PC-9 (cell line): ENCODE results near the gene MACROH2A1. TPM values are rescaled to one million over a fixed set of nuclear protein-coding genes. Genes with fewer than 3 reads are reported as not detected.

Experiments used
- BruUV-seq: library from RNA; stranded (reverse); fragments of 400-500 nt; replicated peaks from 2 replicates; lab custom pipeline; 2021; lab: Mats Ljungman, UMichigan
- CTCF ChIA-PET: fragments of 300-600 bp; sonication (Branson Sonifier 250); formaldehyde crosslinking; loops from one replicate; lab custom pipeline; 2022; ENCODE audit warnings: antibody characterized with exemption; lab: Charles Lee
- POLR2A ChIA-PET: fragments of 300-600 bp; sonication (Branson Sonifier 250); formaldehyde crosslinking; loops from one replicate; lab custom pipeline; 2022; ENCODE audit warnings: antibody characterized with exemption; ENCODE audit not compliant: unreplicated experiment; lab: Charles Lee
- DNase-seq, 2 experiments: peaks; one replicate each; pipeline versions ENCODE4 v3.0.0 to v3.0.0-alpha.2; 2015 to 2022; ENCODE audit warnings: mixed read lengths in 1 of 2
- H2AFZ ChIP-seq: fragments of 200-600 bp; sonication (generic); 2 replicates; pipeline ENCODE4 v1.8.1; 2017; ENCODE audit warnings: antibody characterized with exemption
- H3F3A ChIP-seq: fragments of 200-600 bp; sonication (generic); 2 replicates; pipeline ENCODE4 v1.8.1; 2017; ENCODE audit warnings: antibody characterized with exemption, mild to moderate bottlenecking, low read depth; ENCODE audit not compliant: insufficient read depth
- H3K27ac ChIP-seq: fragments of 200-600 bp; sonication (generic); 2 replicates; pipeline ENCODE4 v1.6.1; 2016; ENCODE audit warnings: mixed run types
- H3K27me3 ChIP-seq: fragments of 200-600 bp; sonication (generic); 2 replicates; pipeline ENCODE4 v1.6.1; 2016; ENCODE audit warnings: low read depth, mixed run types; ENCODE audit not compliant: insufficient read depth
- H3K36me3 ChIP-seq: fragments of 200-600 bp; sonication (generic); 2 replicates; pipeline ENCODE4 v1.6.1; 2016; ENCODE audit warnings: low read depth, mixed run types
- H3K4me1 ChIP-seq: fragments of 200-600 bp; sonication (generic); replicated peaks from 2 replicates; pipeline ENCODE4 v1.6.1; 2016; ENCODE audit warnings: mixed run types; ENCODE audit not compliant: insufficient read depth
- H3K4me2 ChIP-seq: fragments of 200-600 bp; sonication (generic); 2 replicates; pipeline ENCODE4 v1.6.1; 2017; ENCODE audit warnings: mixed run types
- H3K4me3 ChIP-seq: fragments of 200-600 bp; sonication (generic); 2 replicates; pipeline ENCODE4 v1.6.1; 2016; ENCODE audit warnings: mixed run types
- H3K79me2 ChIP-seq: fragments of 200-600 bp; sonication (generic); 2 replicates; pipeline ENCODE4 v1.6.1; 2017; ENCODE audit warnings: low read depth, mixed run types
- H3K9me2 ChIP-seq: fragments of 200-600 bp; sonication (generic); 2 replicates; pipeline ENCODE4 v1.8.1; 2017; ENCODE audit warnings: mild to moderate bottlenecking; ENCODE audit not compliant: insufficient read depth
- H3K9me3 ChIP-seq: fragments of 200-600 bp; sonication (generic); 2 replicates; pipeline ENCODE4 v1.8.1; 2016; ENCODE audit warnings: low read depth; ENCODE audit not compliant: insufficient read depth
- H4K20me1 ChIP-seq: fragments of 200-600 bp; sonication (generic); 2 replicates; pipeline ENCODE4 v1.8.1; 2017; ENCODE audit not compliant: insufficient read depth
- EZH2 ChIP-seq: fragments of 200-600 bp; sonication (generic); IDR thresholded peaks from 2 replicates; pipeline ENCODE4 v1.8.0; 2017; ENCODE audit warnings: antibody characterized with exemption, low read depth
- intact Hi-C: fragments of 100-400 bp; cut with micrococcal nuclease; formaldehyde crosslinking; loops from one replicate; pipeline ENCODE4 v1.10.0; 2022; ENCODE audit not compliant: unreplicated experiment
- total RNA-seq: library from RNA; stranded (reverse); gene quantifications from 2 replicates; pipeline ENCODE4 v1.2.3, GENCODE V29; 2021
- TF ChIP-seq, protein P1 (sequence below): fragments of 200-600 bp; sonication (generic); conservative IDR thresholded peaks from 2 replicates; pipeline ENCODE4 v1.6.1; 2017; ENCODE audit warnings: mixed run types, antibody characterized with exemption, mild to moderate bottlenecking, moderate library complexity

Gene MACROH2A1
- total RNA-seq, 1 experiment from 2014 or later = 223 TPM

DNA sequence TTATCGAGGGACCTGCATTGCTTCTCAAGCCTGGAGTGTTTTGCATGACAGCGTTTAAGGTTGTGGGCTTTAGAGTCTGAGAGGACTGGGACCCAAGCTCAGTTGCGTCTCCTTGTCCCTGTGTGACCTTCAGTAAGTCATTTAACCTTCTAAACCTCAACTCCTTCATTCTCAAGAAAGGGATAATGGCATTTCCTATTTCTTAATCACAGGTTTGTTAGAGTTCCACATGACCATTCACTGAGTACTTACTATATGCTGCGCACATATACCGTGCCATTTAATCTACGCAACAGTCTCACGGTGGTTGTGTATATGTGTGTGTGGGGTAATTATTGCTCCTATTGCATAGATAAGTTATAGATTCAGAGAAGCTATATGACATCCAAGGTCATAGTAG is 76.3 kb downstream of the MACROH2A1 start:
- Histone ChIP-seq H3K36me3 (no peaks in the 10 kb centered on the region), H3K27ac (no peak overlapping the region), H3K4me1 (peaks cover 10% of the 10 kb centered on the region), H3K9me3 (no peaks in the 10 kb centered on the region), H3F3A (peaks cover 5% of the 10 kb centered on the region), H3K9me2 (no peaks in the 10 kb centered on the region), H3K79me2 (no peaks in the 10 kb centered on the region), H4K20me1 (no peaks in the 10 kb centered on the region; the same call in 1 of the 2 replicates), H3K4me3 (no peak overlapping the region), H2AFZ (no peak overlapping the region), H3K4me2 (no peak overlapping the region), H3K27me3 (no peaks in the 10 kb centered on the region)
- BruUV-seq = no TSS peak
- intact Hi-C loops = no loop called here
- DNase-seq = no peak
- POLR2A ChIA-PET = no interaction called here
- CTCF ChIA-PET = no interaction called here
- no peak for TF ChIP-seq EZH2
- TF ChIP-seq, protein P1, sequence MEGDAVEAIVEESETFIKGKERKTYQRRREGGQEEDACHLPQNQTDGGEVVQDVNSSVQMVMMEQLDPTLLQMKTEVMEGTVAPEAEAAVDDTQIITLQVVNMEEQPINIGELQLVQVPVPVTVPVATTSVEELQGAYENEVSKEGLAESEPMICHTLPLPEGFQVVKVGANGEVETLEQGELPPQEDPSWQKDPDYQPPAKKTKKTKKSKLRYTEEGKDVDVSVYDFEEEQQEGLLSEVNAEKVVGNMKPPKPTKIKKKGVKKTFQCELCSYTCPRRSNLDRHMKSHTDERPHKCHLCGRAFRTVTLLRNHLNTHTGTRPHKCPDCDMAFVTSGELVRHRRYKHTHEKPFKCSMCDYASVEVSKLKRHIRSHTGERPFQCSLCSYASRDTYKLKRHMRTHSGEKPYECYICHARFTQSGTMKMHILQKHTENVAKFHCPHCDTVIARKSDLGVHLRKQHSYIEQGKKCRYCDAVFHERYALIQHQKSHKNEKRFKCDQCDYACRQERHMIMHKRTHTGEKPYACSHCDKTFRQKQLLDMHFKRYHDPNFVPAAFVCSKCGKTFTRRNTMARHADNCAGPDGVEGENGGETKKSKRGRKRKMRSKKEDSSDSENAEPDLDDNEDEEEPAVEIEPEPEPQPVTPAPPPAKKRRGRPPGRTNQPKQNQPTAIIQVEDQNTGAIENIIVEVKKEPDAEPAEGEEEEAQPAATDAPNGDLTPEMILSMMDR = no peak

DNA sequence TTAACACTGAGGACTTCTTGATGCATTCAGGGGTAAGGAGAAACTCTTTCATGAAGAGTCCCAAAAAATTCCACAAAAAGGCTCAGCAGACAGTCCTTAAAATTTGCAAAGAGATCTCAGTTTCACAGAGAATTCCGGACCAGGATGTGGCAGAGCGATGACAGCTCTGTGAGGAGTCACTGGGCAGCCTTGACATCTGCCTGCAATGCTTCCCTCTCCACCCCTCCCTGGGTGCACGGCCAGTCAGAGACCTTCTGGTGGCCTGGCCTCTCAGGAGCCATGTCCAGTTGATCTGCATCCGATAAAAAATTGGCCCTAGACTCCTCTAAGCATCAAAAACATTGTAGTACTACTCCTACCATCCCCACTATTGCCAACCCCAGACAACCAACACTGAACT is 76.8 kb downstream of the MACROH2A1 start:
- Histone ChIP-seq H3K27me3 (no peaks in the 10 kb centered on the region), H4K20me1 (no peaks in the 10 kb centered on the region; the same call in 1 of the 2 replicates), H3F3A (peaks cover 5% of the 10 kb centered on the region), H3K4me2 (no peak overlapping the region), H3K4me3 (no peak overlapping the region), H3K9me3 (no peaks in the 10 kb centered on the region), H3K27ac (no peak overlapping the region), H3K79me2 (no peaks in the 10 kb centered on the region), H2AFZ (no peak overlapping the region), H3K4me1 (peaks cover 10% of the 10 kb centered on the region), H3K36me3 (no peaks in the 10 kb centered on the region), H3K9me2 (no peaks in the 10 kb centered on the region)
- ChIA-PET CTCF (no interaction called here), POLR2A (no interaction called here)
- no peak for TF ChIP-seq EZH2
- TF ChIP-seq, protein P1 = no peak
- no peak for DNase-seq
- no TSS peak for BruUV-seq
- intact Hi-C loops = no loop called here

DNA sequence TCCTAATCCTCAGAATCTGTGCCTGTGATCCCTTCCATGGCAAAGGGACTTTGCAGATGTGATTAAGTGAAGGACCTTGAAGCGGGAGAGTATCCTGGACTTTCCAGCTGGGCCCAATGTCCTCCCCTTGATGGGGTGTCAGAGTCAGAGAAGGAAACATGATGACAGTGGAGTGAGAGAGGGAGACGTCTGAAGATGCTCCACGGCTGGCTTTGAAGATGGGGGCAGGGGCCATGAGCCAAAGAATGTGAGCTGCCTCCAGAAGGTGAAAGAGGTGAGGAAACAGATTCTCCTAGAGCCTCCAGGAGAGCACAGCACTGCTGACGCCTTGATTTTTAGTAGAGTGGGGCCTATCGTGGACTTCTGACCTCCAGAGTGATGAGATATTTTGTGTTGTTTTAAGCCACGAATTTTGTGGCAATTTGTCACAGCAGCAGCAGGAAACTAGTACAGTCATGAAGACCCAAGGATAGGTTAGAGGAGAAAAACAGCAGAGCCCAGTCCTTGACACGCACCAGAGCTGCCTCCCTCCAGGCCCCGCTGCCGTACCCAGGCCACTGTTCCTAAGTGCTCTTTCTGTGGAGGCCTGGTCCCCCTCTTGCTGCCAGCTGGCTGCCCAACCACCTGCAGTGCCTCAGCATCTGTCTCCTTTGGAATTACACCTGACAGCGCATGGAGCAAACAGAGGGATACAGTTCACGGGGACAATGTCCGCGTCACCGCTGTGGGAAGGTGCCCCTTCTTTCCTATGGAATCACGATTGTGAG is 78.1 kb downstream of the MACROH2A1 start:
- no peak overlapping the region for H3K4me2 ChIP-seq
- POLR2A ChIA-PET = no interaction called here
- H3K27me3 ChIP-seq = no peaks in the 10 kb centered on the region
- H3K36me3 ChIP-seq = no peaks in the 10 kb centered on the region
- peaks cover 5% of the 10 kb centered on the region for H3F3A ChIP-seq
- no peaks in the 10 kb centered on the region for H3K79me2 ChIP-seq
- H3K27ac ChIP-seq = no peak overlapping the region
- no peaks in the 10 kb centered on the region for H3K9me3 ChIP-seq
- no peak for DNase-seq
- H3K4me1 ChIP-seq = peaks cover 10% of the 10 kb centered on the region
- CTCF ChIA-PET = no interaction called here
- intact Hi-C loops = no loop called here
- no peaks in the 10 kb centered on the region; the same call in 1 of the 2 replicates for H4K20me1 ChIP-seq
- TF ChIP-seq, protein P1 = no peak
- TF ChIP-seq EZH2 = no peak
- no peak overlapping the region for H2AFZ ChIP-seq
- no TSS peak for BruUV-seq
- H3K4me3 ChIP-seq = no peak overlapping the region
- H3K9me2 ChIP-seq = no peaks in the 10 kb centered on the region
